ENCODE results near the gene TOM1L2.

TOM1L2 gene

GRCh38 chr17:17804007-17804406, 168.2 kb downstream of the TOM1L2 start:
- no peak for TF ChIP-seq CTCF (IDR thresholded peaks at IDR 0.05; ENCODE audit: low read depth, low read length)
- Histone ChIP-seq H3K4me1 (no peaks in the 10 kb centered on the region), H3K9me3 (no peaks in the 10 kb centered on the region), H3K27me3 (no peaks in the 10 kb centered on the region), H3K4me3 (ENCODE audit: low read depth, low read length) (no peak overlapping the region), H3K36me3 (peaks cover 9% of the 10 kb centered on the region)
- no peak for DNase-seq

GRCh38 chr17:17801800-17802481, 170.3 kb downstream of the TOM1L2 start:
- Histone ChIP-seq H3K27me3 (no peaks in the 10 kb centered on the region), H3K4me1 (no peaks in the 10 kb centered on the region), H3K9me3 (no peaks in the 10 kb centered on the region), H3K4me3 (ENCODE audit: low read depth, low read length) (no peak overlapping the region), H3K36me3 (peaks cover 14% of the 10 kb centered on the region)
- DNase-seq: no peak
- TF ChIP-seq CTCF (IDR thresholded peaks at IDR 0.05; ENCODE audit: low read depth, low read length): no peak

GRCh38 chr17:17800504-17801021, 171.6 kb downstream of the TOM1L2 start:
- no peaks in the 10 kb centered on the region for H3K9me3 ChIP-seq
- H3K4me3 ChIP-seq (ENCODE audit: low read depth, low read length): no peak overlapping the region
- H3K4me1 ChIP-seq: no peaks in the 10 kb centered on the region
- no peaks in the 10 kb centered on the region for H3K27me3 ChIP-seq
- DNase-seq: no peak
- TF ChIP-seq CTCF (IDR thresholded peaks at IDR 0.05; ENCODE audit: low read depth, low read length): no peak
- peaks cover 24% of the 10 kb centered on the region for H3K36me3 ChIP-seq

- no peaks in the 10 kb centered on the region for H3K9me3 ChIP-seq
- H3K36me3 ChIP-seq: peaks cover 35% of the 10 kb centered on the region
- H3K4me1 ChIP-seq: no peaks in the 10 kb centered on the region
- H3K27me3 ChIP-seq: no peaks in the 10 kb centered on the region
- DNase-seq: no peak
- TF ChIP-seq CTCF (IDR thresholded peaks at IDR 0.05; ENCODE audit: low read depth, low read length): no peak
- H3K4me3 ChIP-seq (ENCODE audit: low read depth, low read length): no peak overlapping the region
Observed at GRCh38 chr17:17798573-17799255, 173.5 kb downstream of the TOM1L2 start.

- no peak for DNase-seq
- Histone ChIP-seq H3K36me3 (peaks cover 41% of the 10 kb centered on the region), H3K4me3 (ENCODE audit: low read depth, low read length) (no peak overlapping the region), H3K27me3 (no peaks in the 10 kb centered on the region), H3K9me3 (no peaks in the 10 kb centered on the region), H3K4me1 (no peaks in the 10 kb centered on the region)
- no peak for TF ChIP-seq CTCF (IDR thresholded peaks at IDR 0.05; ENCODE audit: low read depth, low read length)
Observed at GRCh38 chr17:17798010-17798556, 174.1 kb downstream of the TOM1L2 start.
